GM19467 (cell line): Measurements from ENCODE around the gene CD180.

Source experiments
- ATAC-seq: cut with Tn5 transposase; IDR thresholded peaks from one replicate; pipeline ENCODE4 v1.9.1; 2021; ENCODE audit warnings: mild to moderate bottlenecking, moderate library complexity; ENCODE audit not compliant: unreplicated experiment

The CD180 gene

DNA sequence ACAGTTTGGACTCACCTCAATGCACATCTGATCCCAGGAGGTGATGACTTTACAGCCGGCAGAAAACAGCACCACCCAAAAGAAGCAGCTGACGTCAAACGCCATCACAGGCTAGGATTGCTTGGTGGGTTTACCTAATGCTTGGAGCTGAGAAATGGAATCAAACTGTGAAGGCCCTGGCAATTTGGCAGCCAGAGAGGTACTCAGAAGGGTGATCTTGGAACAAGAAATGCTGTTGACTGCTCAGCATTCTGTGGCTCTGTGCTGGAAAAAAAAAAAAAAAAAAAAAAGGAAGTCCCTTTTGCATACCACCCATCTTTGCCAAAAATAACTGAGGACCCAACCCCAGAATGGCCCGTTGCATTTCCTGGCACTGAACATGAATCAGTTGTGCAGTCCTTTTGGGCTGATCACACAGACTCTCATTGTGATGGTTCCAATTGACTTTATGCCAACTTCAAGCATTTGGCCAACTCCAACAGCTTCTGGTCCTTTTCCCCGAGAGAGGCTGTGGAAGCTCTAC is at the start of gene CD180:
TSS of gene CD180 (minus strand) at position 263 of the 523 bp plus-strand sequence. CDS start at position 105, 158 bp downstream.
- no peak for ATAC-seq

DNA sequence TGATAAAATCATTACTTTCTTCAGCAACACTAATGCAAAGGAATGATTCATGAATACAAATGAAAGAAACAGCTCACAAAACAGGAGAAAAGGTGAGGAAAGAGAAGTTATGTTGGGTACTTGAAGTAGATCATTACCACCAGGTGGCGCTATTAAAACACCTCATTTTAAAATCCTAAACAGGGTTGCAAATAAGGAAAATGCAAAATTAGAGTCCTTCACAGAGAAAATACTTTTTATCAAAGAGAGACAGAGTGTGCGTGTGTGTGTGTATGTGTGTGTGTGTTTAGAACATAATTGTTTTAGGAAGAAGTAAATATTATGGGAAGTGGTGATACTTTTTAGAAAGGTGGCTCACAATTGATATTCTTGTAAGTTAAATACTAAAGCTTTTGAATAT is 49.5 kb upstream of the CD180 start:
- ATAC-seq, result no peak

DNA sequence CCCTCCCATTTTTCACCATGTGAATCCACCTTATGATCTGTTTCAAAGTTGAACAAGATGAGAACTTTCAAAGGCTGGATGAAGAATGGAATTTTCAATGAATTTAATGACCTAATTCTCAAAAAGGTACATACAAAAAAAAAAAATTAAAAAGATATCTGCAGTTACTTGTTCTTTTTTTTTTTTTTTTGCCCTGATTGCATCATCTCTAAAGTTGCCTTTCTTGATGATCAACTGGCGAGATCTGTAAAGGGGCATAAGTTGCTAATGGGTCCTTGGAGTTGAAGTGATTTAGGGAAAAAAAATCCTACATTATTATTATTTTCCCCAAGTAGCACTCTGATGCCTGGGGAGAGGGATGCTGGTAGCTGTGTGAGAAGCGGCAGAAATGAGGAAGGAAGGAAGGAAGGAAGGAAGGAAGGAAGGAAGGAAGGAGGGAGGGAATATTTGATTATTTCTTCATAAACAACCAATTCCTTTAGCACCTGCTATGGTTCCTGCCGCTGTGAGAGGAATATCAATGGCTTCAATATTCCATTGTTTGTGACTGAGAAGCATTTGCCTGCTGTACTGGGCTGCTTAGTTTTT is 48.8 kb upstream of the CD180 start:
- ATAC-seq, result no peak

GRCh38 chr5:67244345-67244793 is 47.8 kb upstream of the CD180 start:
- no peak for ATAC-seq

DNA sequence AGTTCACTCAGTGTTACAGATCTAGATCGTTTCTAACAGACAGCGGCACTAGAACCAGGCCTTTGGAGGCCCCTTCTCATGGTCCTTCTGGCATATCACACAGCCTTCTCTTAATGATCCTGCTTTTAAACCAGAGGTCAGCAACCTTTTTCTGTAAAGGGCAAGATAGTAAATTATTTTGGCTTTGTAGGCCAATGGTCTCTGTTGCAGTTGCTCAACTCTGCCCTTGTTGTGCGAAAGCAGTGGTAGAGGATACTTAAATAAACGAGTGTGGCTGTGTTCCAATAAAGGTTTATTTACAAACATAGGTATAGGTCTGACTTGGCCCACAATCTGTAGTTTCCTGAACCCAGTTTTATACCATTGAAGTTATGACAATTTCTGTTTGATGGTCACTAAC is 47.3 kb upstream of the CD180 start:
- no peak for ATAC-seq

DNA sequence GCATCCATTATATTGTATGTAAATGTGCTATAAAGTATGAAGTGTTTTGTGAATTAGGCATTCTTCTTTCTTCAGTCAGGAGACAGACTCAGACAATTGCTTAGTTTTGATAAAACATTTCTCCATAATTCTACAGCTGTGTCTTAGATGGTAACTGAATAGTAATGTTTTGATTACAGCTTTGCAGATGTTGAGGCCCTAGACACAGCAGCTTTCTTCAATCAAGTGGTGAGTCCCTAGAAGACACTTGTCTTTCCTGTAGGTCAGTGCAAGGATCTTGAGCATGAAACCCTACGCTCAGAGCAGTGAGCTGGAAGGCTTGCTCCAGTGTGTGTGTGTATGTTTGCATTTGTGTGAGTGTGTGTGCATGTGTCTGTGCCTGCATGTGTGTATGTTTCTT is 46.8 kb upstream of the CD180 start:
- ATAC-seq, result no peak

DNA sequence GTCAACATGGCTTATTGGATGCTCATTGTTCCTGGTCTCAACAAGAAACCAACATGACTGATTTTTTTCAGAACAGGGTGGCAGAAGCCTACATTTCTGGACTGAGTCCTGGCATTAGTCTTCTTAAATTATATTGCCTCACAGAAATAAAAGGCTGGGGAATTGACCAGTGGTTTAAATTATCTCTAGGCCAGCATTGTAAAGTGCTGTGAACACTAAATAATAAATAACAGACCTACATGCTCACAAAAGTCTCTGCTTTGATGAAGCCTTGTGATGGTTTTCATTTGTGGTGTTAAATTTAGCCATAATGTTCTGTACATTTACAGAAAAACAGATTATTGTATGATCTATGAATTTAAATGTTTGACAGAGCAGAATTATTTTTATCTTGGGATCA is 44.7 kb upstream of the CD180 start:
- no peak for ATAC-seq

DNA sequence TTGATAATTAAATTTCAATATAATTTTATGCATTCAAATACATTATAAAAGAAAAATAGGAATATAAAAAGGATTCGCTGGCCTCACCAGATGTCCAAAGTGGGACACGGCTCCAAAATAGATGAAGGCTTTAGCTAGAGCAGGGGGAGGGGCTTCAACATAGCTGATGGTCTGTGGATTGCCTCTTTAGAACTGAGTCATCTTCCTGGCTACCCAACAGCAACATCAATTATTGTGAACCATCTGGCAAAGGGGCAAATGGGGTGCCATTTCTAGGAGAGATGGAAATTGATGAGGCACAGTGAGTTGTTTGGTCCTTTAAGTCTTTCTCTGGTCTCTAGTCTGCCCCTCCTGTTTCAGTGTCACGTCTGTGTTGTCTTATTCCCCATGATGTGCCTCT is 44.2 kb upstream of the CD180 start:
- no peak for ATAC-seq

DNA sequence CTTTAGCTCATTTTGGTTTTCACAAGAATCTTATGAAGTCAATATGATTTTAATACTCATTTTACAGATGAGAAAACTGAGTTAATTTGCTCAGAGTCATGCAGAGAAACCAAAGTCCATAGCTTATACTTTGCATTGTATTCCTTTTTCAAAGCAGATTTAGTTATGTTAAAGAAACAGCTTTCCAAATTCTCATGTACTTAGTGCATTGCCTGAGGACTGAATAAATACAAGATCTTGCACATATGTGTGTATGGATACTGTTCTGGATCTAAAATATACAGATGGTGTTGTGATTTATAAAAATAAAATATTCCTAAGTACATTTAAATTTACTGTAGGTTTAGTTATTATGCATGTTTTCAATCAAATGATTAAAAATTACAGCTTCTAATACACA is 43.5 kb upstream of the CD180 start:
- ATAC-seq, result no peak

DNA sequence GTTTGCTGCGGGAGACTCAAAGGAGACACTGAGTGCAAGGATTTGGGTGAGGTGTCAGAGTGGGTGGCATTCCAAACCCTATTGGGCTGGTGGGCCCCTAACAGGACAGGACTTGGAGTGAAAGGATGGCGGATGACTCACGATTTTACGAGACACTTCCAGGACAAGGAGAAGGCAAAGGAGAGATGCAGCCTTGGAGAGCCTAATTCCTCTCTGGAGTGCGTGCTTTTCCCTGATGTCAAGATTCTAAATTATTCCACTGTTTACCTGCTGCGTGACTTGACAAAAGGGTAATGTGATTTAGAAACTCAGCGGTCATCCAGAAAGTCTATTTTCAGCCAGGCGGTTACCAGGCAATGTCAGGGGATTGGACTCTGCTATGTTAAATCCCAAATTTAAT is 41.6 kb upstream of the CD180 start:
- no peak for ATAC-seq

DNA sequence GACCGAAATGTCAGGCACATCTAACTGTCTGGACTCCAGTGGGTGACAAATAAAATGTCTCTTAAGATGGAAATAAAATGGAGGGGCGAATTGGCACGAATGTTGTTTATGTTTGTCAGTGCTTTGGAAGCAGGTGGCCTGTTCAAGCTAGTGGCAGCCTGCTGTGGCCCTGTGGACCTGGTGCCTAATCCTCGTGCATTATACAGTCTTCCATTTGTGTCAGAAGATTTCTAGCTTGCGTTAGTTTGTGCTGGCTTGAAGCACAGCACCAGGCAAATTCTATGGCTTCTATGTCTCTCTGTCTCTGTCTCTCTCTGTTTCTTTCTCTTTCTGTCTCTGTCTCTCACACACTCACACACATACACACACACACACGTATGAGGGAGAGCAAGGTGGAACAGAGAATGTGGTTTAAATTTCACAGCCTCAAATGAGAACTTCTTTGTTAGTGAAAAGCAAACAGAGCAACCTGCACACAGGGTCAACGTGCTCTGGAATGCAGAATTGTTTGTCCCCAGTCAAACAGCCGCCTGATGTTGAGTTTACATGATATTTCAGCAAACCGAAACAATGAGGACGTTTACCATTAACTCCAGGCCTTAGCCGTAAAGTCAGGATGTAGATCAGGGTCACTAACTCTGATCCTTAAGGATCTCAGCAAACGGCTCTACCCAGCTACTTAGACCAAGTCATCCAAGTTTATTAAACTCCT is 39.0 kb upstream of the CD180 start:
- ATAC-seq, result no peak

DNA sequence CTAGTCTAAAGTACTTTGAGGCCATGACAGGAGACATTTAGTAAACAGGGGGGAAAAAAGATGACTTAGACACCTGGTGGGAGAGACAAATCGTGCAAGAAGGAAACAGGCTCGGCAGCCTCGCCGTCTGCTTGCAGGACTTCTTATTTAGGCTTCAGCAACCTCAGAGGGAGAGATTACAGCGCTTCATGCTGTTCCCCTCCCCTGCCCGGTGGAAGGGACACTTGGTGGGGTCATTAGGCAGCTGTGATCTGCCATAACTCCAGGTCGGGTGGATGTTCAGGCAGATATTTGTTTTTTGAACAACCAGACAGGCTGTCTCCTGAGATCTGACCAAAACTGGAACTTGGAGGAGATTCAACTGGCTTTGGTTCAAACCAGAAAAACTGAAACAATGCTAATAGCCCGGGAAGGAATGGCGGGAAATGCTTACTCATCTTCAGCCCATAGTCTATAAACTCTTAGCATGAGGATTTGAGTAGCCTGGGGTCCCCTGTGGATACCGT is 38.1 kb upstream of the CD180 start:
- ATAC-seq, result no peak

DNA sequence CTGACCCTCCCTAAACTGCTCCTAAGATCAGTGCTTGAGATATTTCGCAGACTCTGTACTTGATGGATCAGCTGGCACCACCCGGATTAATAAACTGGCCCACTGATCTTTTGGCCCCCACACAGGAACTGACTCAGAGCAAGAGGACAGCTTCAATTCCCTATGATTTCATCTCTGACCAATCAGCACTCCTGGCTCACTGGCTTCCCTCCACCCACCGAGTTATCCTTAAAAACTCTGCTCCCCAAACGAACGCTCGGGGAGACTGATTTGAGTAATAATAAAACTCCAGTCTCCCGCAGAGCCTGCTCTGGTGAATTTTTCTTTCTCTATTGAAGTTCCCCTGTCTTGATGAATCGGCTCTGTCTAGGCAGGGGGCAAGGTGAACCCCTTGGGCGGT is 36.5 kb upstream of the CD180 start:
- ATAC-seq, result no peak

DNA sequence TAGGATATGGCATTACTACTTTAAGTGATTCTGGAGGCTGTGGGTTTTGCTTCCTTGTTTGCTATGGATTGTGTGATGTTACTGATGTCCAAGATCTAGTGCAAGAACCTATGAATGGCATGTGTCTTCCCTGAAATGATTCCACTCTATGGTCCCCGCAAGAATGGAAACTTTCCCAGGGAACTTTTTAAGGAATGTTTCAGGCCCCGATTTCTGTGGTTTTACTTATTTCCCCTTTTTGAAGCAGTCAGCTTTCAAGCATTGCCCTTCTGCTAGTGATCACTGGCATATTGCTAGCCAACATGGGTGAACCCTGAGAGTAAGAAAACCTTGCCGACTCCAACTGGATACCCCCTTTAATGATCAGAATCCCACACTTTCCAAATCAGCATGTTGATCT is 26.6 kb upstream of the CD180 start:
- ATAC-seq, result no peak

DNA sequence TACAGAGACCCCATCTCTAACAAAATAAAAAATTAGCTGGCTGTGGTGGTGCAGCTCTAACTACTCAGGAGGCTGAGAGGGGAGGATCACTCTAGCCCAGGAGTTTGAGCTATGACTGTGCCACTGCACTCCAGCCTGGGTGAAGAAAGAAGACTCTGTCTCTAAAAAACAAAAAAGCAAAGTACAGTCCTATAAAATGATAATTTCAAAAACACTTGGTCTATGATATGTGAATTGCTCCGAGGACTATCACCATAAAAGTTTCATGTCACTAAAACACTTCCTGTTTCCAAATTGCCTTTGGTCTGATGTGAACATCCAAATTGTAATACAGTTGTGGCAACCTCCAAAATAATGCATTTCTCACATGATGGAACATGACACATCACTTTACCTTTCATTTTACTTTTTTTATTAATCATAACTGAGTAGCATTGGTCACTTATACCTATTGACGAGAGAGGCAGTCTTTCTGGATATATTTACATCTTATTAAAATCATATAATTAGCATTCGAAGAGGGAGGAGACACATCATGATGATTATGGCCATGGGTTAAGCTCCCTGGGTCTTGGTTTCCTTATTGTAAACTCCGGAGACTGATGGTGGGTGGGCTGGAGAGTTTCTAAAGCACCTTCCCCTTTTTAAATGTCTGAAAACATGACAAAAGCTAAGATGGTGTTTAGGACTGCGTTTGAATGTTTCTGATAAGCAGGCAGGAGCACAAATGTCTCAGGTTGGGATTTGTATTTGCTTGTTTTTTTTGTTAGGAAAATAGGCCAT is 25.8 kb upstream of the CD180 start:
- peak; percentile 42 for ATAC-seq

GRCh38 chr5:67221487-67222242 is 25.1 kb upstream of the CD180 start:
- ATAC-seq, result peak; percentile 93

DNA sequence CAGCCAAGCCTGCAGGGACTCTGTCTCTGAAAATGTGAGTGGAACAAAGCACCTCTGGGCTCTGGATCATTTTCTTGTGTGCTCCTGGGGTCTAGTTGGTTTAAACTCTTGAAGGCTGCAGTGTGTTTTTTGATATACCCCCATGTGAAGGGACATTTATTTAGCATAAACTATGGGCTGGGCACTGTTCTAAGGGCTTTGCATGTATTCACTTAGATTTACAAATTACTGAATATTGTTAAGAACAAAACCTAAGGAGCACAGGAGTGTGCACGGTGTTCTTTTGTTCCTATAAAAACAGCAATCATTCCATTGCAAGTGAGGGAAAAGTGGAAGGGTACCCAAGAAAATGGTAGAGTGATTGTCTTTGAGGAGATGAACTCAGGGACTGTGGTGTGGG is 20.0 kb upstream of the CD180 start:
- ATAC-seq, result no peak

DNA sequence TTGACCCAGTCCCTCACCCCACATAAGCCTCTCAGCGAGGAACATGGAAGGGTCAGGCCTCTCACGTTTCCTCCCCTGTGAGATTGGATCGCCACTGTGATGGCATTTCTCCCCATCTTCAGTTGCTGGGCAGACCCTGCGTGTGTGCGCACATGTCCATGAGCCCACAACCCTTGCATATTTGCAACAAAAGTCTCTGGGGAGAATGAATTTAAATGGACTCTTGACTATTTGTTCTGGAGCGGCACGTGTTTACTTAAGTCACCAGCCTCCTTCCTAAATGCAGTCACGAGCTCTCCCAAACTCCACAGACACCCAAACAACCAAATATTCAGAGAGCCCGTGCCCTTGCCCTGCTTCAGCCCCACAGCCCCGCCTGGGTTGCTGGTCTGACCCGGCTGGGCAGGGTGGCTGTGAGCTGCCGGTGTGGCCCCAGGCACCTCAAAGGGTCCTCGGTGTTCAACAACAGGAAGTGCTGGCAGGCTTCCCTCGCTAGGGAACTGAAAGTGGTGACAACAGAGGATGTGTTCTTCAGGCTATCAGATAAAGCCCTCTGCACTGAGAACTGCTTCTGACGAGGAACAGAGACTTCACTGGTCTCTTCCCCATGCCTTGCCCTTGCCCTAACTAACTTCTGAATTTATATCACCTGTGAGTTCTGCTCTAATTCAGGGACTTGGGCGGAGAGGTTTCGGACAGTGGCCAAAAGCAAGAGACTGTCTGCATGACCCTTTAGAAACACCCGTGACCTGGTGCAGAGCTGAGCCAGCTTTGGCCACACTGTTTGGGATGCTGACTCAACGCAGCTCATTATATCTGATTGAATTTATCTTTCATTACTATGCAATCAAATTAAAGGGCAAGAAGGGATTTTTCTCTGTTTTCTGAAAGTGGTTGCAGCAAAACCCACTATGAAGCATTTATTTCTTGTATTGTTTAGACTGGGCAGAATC is 19.2 kb upstream of the CD180 start:
- peak; percentile 99 for ATAC-seq

DNA sequence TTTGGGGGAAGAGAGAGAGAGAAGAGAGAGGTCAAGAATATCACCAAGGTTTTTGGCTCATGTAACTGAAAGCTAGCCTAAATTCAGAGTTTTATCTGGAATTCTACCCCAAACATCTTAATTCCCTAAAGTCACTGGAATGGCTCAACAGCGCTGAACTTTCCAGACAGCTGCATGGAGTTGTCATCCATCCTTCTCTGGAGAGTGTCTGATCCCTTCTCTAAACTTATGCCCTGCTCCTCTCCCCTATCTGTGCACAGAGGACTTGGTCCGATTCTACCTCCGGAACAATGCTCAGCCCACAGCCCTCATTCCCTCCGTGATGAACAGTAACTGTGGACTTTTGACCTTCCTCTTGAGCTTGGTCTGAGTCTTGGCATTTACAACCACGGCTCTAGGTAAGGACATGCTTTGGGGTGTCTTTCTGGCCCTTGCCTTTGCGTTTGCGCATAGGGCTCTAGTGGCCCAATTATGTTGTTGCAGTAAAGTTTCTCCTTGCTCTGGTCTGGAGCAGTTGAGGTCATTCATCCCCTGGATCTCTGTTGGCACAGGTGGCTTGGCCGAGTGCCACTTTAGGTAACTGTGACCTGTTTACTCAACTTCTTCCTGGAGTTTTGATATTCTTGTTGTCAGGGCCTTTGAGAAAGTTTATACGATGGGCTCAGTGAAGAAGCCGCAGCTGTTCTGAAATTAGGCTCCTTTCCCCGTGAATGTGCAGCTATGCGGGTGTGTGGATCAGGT is 18.3 kb upstream of the CD180 start:
- no peak for ATAC-seq
